ENCODE data around the gene RAVER1. TPM values are rescaled to one million over a fixed set of nuclear protein-coding genes. Genes with fewer than 3 reads are reported as not detected.

RAVER1 gene
- total and polyA plus RNA-seq, 9 of the 15 experiments (the other 6 are each of a cell fraction or from before 2014, with no cell fraction given), result 0.06 to 113 (median 7.0) TPM

- 0 out of 2 replicates have a peak, but pooled peaks have one; percentile 41 for TF ChIP-seq ARID4B (CRISPR knock-in tag; IDR thresholded peaks at IDR 0.05)
- no peak for TF ChIP-seq ZNF436 (CRISPR knock-in tag; IDR thresholded peaks at IDR 0.05)
- peak; percentile 23 for TF ChIP-seq RBM22 (IDR thresholded peaks at IDR 0.05; ENCODE audit: low read depth, low read length, poor library complexity, severe bottlenecking)
- no peak for TF ChIP-seq JUN (IDR thresholded peaks at IDR 0.05; ENCODE audit: borderline replicate concordance, low read depth, low read length)
- 0 out of 2 replicates have a peak, but pooled peaks have one; percentile 10 for TF ChIP-seq JUN (CRISPR knock-in tag; IDR thresholded peaks at IDR 0.05; ENCODE audit: borderline replicate concordance)
- no peak for TF ChIP-seq HMG20B (CRISPR knock-in tag; IDR thresholded peaks at IDR 0.05)
- TF ChIP-seq ZFX (CRISPR knock-in tag; IDR thresholded peaks at IDR 0.05), result no peak
These were observed 42.9 kb downstream of the RAVER1 start (continued) for GRCh38 chr19:10290357-10290875.

Measured in K562 (cell line).